ENCODE measurements around the gene BTNL8. TPM values are rescaled to one million over a fixed set of nuclear protein-coding genes. Genes with fewer than 3 reads are reported as not detected.

The BTNL8 gene
- total and polyA plus RNA-seq, 4 donors, result 0.11 to 0.50 (median 0.39) TPM; not detected in 1

GRCh38 chr5:180976518-180976917, 77.6 kb downstream of the BTNL8 start:
- Histone ChIP-seq H3K9me3 (ENCODE audit: control insufficient read depth, insufficient read depth, low read length) (no peaks in the 10 kb centered on the region), H3K4me1 (ENCODE audit: control insufficient read depth, insufficient read depth, low read length) (no peaks in the 10 kb centered on the region), H3K36me3 (ENCODE audit: control insufficient read depth, insufficient read depth, low read length) (no peaks in the 10 kb centered on the region), H3K4me3 (ENCODE audit: low read depth, low read length) (no peak overlapping the region), H3K27ac (ENCODE audit: low read depth, low read length) (no peak overlapping the region), H3K27me3 (ENCODE audit: control insufficient read depth, insufficient read depth, low read length) (no peaks in the 10 kb centered on the region)
- no CpG with 5 or more reads among the region's 6 CpGs for WGBS (ENCODE audit: insufficient coverage)
- DNase-seq (ENCODE audit: low read depth in 4 of 6, low spot score in 6 of 6), result no peak

- no peaks in the 10 kb centered on the region for H3K27me3 ChIP-seq (ENCODE audit: control insufficient read depth, insufficient read depth, low read length)
- H3K27ac ChIP-seq (ENCODE audit: low read depth, low read length), result no peak overlapping the region
- H3K4me1 ChIP-seq (ENCODE audit: control insufficient read depth, insufficient read depth, low read length), result no peaks in the 10 kb centered on the region
- H3K36me3 ChIP-seq (ENCODE audit: control insufficient read depth, insufficient read depth, low read length), result no peaks in the 10 kb centered on the region
- DNase-seq (ENCODE audit: low read depth in 4 of 6, low spot score in 6 of 6), result no peak
- H3K4me3 ChIP-seq (ENCODE audit: low read depth, low read length), result no peak overlapping the region
- no peaks in the 10 kb centered on the region for H3K9me3 ChIP-seq (ENCODE audit: control insufficient read depth, insufficient read depth, low read length)
- no CpG with 5 or more reads among the region's 1 CpG for WGBS (ENCODE audit: insufficient coverage)
Observed at GRCh38 chr5:180977852-180978251, 78.9 kb downstream of the BTNL8 start.

- H3K9me3 ChIP-seq (ENCODE audit: control insufficient read depth, insufficient read depth, low read length), result no peaks in the 10 kb centered on the region
- DNase-seq (ENCODE audit: low read depth in 4 of 6, low spot score in 6 of 6), result no peak
- no peaks in the 10 kb centered on the region for H3K36me3 ChIP-seq (ENCODE audit: control insufficient read depth, insufficient read depth, low read length)
- no peaks in the 10 kb centered on the region for H3K27me3 ChIP-seq (ENCODE audit: control insufficient read depth, insufficient read depth, low read length)
- H3K4me3 ChIP-seq (ENCODE audit: low read depth, low read length), result no peak overlapping the region
- H3K4me1 ChIP-seq (ENCODE audit: control insufficient read depth, insufficient read depth, low read length), result no peaks in the 10 kb centered on the region
- H3K27ac ChIP-seq (ENCODE audit: low read depth, low read length), result no peak overlapping the region
- WGBS (ENCODE audit: insufficient coverage), result 71% methylated on average over 13 of the region's 23 CpGs
Observed at GRCh38 chr5:180982008-180982741, 83.2 kb downstream of the BTNL8 start.

- Histone ChIP-seq H3K27ac (ENCODE audit: low read depth, low read length) (no peak overlapping the region), H3K9me3 (ENCODE audit: control insufficient read depth, insufficient read depth, low read length) (no peaks in the 10 kb centered on the region), H3K4me1 (ENCODE audit: control insufficient read depth, insufficient read depth, low read length) (no peaks in the 10 kb centered on the region), H3K4me3 (ENCODE audit: low read depth, low read length) (no peak overlapping the region), H3K36me3 (ENCODE audit: control insufficient read depth, insufficient read depth, low read length) (no peaks in the 10 kb centered on the region), H3K27me3 (ENCODE audit: control insufficient read depth, insufficient read depth, low read length) (no peaks in the 10 kb centered on the region)
- DNase-seq (ENCODE audit: low read depth in 4 of 6, low spot score in 6 of 6), result no peak
- WGBS (ENCODE audit: insufficient coverage), result no CpG with 5 or more reads among the region's 2 CpGs
Observed at GRCh38 chr5:180988016-180988415, 89.1 kb downstream of the BTNL8 start.

GRCh38 chr5:180988592-180988991, 89.6 kb downstream of the BTNL8 start, which contains the start of gene BTNL3:
TSS of gene BTNL3 (plus strand) at chr5:180988846. CDS start at chr5:180989029, 183 bp downstream.
- no peaks in the 10 kb centered on the region for H3K9me3 ChIP-seq (ENCODE audit: control insufficient read depth, insufficient read depth, low read length)
- no peak within 1 kb of the TSS for H3K4me3 ChIP-seq (ENCODE audit: low read depth, low read length)
- no peaks in the 10 kb centered on the region for H3K36me3 ChIP-seq (ENCODE audit: control insufficient read depth, insufficient read depth, low read length)
- DNase-seq (ENCODE audit: low read depth in 4 of 6, low spot score in 6 of 6), result no peak
- H3K27me3 ChIP-seq (ENCODE audit: control insufficient read depth, insufficient read depth, low read length), result no peaks in the 10 kb centered on the region
- WGBS (ENCODE audit: insufficient coverage), result no CpG with 5 or more reads among the region's 5 CpGs
- no peaks in the 10 kb centered on the region for H3K4me1 ChIP-seq (ENCODE audit: control insufficient read depth, insufficient read depth, low read length)
- no peak within 1 kb of the TSS for H3K27ac ChIP-seq (ENCODE audit: low read depth, low read length)

GRCh38 chr5:180990086-180990881, 91.3 kb downstream of the BTNL8 start:
- no peak for DNase-seq (ENCODE audit: low read depth in 4 of 6, low spot score in 6 of 6)
- no peak overlapping the region for H3K27ac ChIP-seq (ENCODE audit: low read depth, low read length)
- no peaks in the 10 kb centered on the region for H3K27me3 ChIP-seq (ENCODE audit: control insufficient read depth, insufficient read depth, low read length)
- WGBS (ENCODE audit: insufficient coverage), result 80% methylated on average over 13 of the region's 16 CpGs
- H3K9me3 ChIP-seq (ENCODE audit: control insufficient read depth, insufficient read depth, low read length), result no peaks in the 10 kb centered on the region
- H3K4me3 ChIP-seq (ENCODE audit: low read depth, low read length), result no peak overlapping the region
- H3K4me1 ChIP-seq (ENCODE audit: control insufficient read depth, insufficient read depth, low read length), result no peaks in the 10 kb centered on the region
- no peaks in the 10 kb centered on the region for H3K36me3 ChIP-seq (ENCODE audit: control insufficient read depth, insufficient read depth, low read length)

- no peak for DNase-seq (ENCODE audit: low read depth in 4 of 6, low spot score in 6 of 6)
- no peaks in the 10 kb centered on the region for H3K27me3 ChIP-seq (ENCODE audit: control insufficient read depth, insufficient read depth, low read length)
- H3K4me1 ChIP-seq (ENCODE audit: control insufficient read depth, insufficient read depth, low read length), result no peaks in the 10 kb centered on the region
- no peak overlapping the region for H3K27ac ChIP-seq (ENCODE audit: low read depth, low read length)
- no peak overlapping the region for H3K4me3 ChIP-seq (ENCODE audit: low read depth, low read length)
- WGBS (ENCODE audit: insufficient coverage), result 93% methylated on average over 2 of the region's 5 CpGs
- no peaks in the 10 kb centered on the region for H3K9me3 ChIP-seq (ENCODE audit: control insufficient read depth, insufficient read depth, low read length)
- no peaks in the 10 kb centered on the region for H3K36me3 ChIP-seq (ENCODE audit: control insufficient read depth, insufficient read depth, low read length)
Observed at GRCh38 chr5:180990882-180991242, 91.9 kb downstream of the BTNL8 start.

Small RNAs within 50 kb of the gene (small RNA-seq; reads per million reads assigned to genes)
- not detected for gene RF00019 (ENCODE audit: low replicate concordance)
- not detected for gene RPS29P12 (ENCODE audit: low replicate concordance)

Other genes with a start within 250 kb of the BTNL8 start
- gene FLT4, start 249.6 kb upstream of the BTNL8 start, total RNA-seq, result 10 to 100 TPM in 1 of 2 donors, 1 to 10 TPM in 1; 3.9 to 10.1 TPM
- 1 to 10 TPM; 7.6 to 8.3 TPM for gene FLT4, start 249.6 kb upstream of the BTNL8 start, polyA plus RNA-seq (ENCODE audit: insufficient read length in 2 of 2)
- gene OR2Y1, start 159.1 kb upstream of the BTNL8 start, total RNA-seq, result not detected
- not detected for gene OR2Y1, start 159.1 kb upstream of the BTNL8 start, polyA plus RNA-seq (ENCODE audit: insufficient read length in 2 of 2)
- 10 to 100 TPM; 40.7 to 77.6 TPM for gene MGAT1, start 96.4 kb upstream of the BTNL8 start, total RNA-seq
- 10 to 100 TPM; 59.1 to 74.4 TPM for gene MGAT1, start 96.4 kb upstream of the BTNL8 start, polyA plus RNA-seq (ENCODE audit: insufficient read length in 2 of 2)
- gene ZFP62, start 37.9 kb upstream of the BTNL8 start, total RNA-seq, result 10 to 100 TPM; 34.1 to 46.2 TPM
- 10 to 100 TPM; 35.7 to 41.8 TPM for gene ZFP62, start 37.9 kb upstream of the BTNL8 start, polyA plus RNA-seq (ENCODE audit: insufficient read length in 2 of 2)
- not detected for gene BTNL3, start 89.7 kb downstream of the BTNL8 start, total RNA-seq
- not detected for gene BTNL3, start 89.7 kb downstream of the BTNL8 start, polyA plus RNA-seq (ENCODE audit: insufficient read length in 2 of 2)
- gene BTNL9, start 141.1 kb downstream of the BTNL8 start, total RNA-seq, result 1 to 10 TPM; 3.6 to 6.3 TPM
- gene BTNL9, start 141.1 kb downstream of the BTNL8 start, polyA plus RNA-seq (ENCODE audit: insufficient read length in 2 of 2), result 10 to 100 TPM; 13.6 to 16.3 TPM
- gene OR2V1, start 232.0 kb downstream of the BTNL8 start, total RNA-seq, result not detected
- not detected for gene OR2V1, start 232.0 kb downstream of the BTNL8 start, polyA plus RNA-seq (ENCODE audit: insufficient read length in 2 of 2)
- gene OR2V2, start 248.4 kb downstream of the BTNL8 start, total RNA-seq, result not detected
- gene OR2V2, start 248.4 kb downstream of the BTNL8 start, polyA plus RNA-seq (ENCODE audit: insufficient read length in 2 of 2), result under 1 TPM in 1 of 2 donors, not detected in 1; 0.06 TPM